Right ventricle myocardium inferior (tissue), 1 donor: ENCODE data around the gene LYSMD3. TPM values are rescaled to one million over a fixed set of nuclear protein-coding genes. Genes with fewer than 3 reads are reported as not detected.
"Not testable (repeated sequence)": the region's sequence is repeated elsewhere in the genome, so short reads cannot be mapped to it uniquely, and the experiment has no call there.

Experiments used
- ATAC-seq: fragments of 200-7000 bp; cut with Tn5 transposase; one replicate; pipeline ENCODE4 v1.9.1; 2020; ENCODE audit warnings: mild to moderate bottlenecking, moderate library complexity
- DNase-seq: peaks from one replicate; pipeline ENCODE4 v3.0.0; 2021; ENCODE audit errors: missing footprints
- intact Hi-C: fragments of 100-400 bp; cut with DNase I; formaldehyde crosslinking; loops from one replicate; pipeline ENCODE4 v1.11.0; 2022
- long read RNA-seq: library from polyadenylated mRNA; unstranded; transcript quantifications from one replicate; pipeline ENCODE4 v2.0.0, GENCODE V29; 2021
- total RNA-seq: library from RNA; stranded (reverse); fragmentation: NEBNext Ultra II Directional; extraction: Animal tissue kit (Norgen Biotek cat#: 25700); gene quantifications from one replicate; pipeline ENCODE4 v1.2.1, GENCODE V29; 2021
- donor health status: DM: no; HTN: yes; CAD: no; lungs with severe emphysema.

The LYSMD3 gene
- 18.6 TPM for total RNA-seq
- long read RNA-seq, full-length matches to known transcripts: 7 of 9 reads
- long read RNA-seq, partial matches to known transcripts: 1 of 9 reads
- long read RNA-seq, other reads (novel, unspliced or antisense): 1 of 9 reads

GRCh38 chr5:90529194-90529938 lies at the start of gene LYSMD3:
TSS of gene LYSMD3 (minus strand) at chr5:90529584. CDS start at chr5:90525289, 4,295 bp downstream.
- ATAC-seq (peak; percentile 100), DNase-seq (peak; percentile 99)
- intact Hi-C loops: loop anchor here (1.0 to 2.0 kb wide), 3 partner anchors 55 to 120 kb away; partner anchors contain the start of genes CETN3, MBLAC2 and POLR3G

- intact Hi-C loops: not testable (repeated sequence)
These were observed 47.2 kb upstream of the LYSMD3 start for GRCh38 chr5:90576566-90576965.

GRCh38 chr5:90575712-90576111 lies 46.3 kb upstream of the LYSMD3 start:
- DNase-seq (no peak), ATAC-seq (no peak)
- intact Hi-C loops: no loop called here

More at GRCh38 chr5:90576566-90576965, 47.2 kb upstream of the LYSMD3 start:
- not testable (repeated sequence) for DNase-seq, ATAC-seq

- no peak for DNase-seq
- no peak for ATAC-seq
- intact Hi-C loops: no loop called here
These were observed 41.9 kb upstream of the LYSMD3 start for GRCh38 chr5:90571147-90571773.

GRCh38 chr5:90570034-90570433 lies 40.6 kb upstream of the LYSMD3 start:
- DNase-seq: no peak
- intact Hi-C loops: no loop called here
- no peak for ATAC-seq

GRCh38 chr5:90569084-90569483 lies 39.7 kb upstream of the LYSMD3 start:
- intact Hi-C loops: no loop called here
- DNase-seq (no peak), ATAC-seq (no peak)

GRCh38 chr5:90565491-90565890 lies 36.1 kb upstream of the LYSMD3 start:
- intact Hi-C loops: no loop called here
- ATAC-seq: no peak
- no peak for DNase-seq

GRCh38 chr5:90563108-90563507 lies 33.7 kb upstream of the LYSMD3 start:
- DNase-seq (no peak), ATAC-seq (no peak)
- intact Hi-C loops: no loop called here

- ATAC-seq: no peak
- DNase-seq: no peak
- intact Hi-C loops: no loop called here
These were observed 33.0 kb upstream of the LYSMD3 start for GRCh38 chr5:90562341-90562740.

- intact Hi-C loops: no loop called here
- no peak for DNase-seq
- ATAC-seq: no peak
These were observed 32.4 kb upstream of the LYSMD3 start for GRCh38 chr5:90561766-90562165.

- no peak for DNase-seq
- intact Hi-C loops: no loop called here
- no peak for ATAC-seq
These were observed 31.4 kb upstream of the LYSMD3 start for GRCh38 chr5:90560771-90561170.

- ATAC-seq (peak; percentile 46), DNase-seq (peak; percentile 61)
- intact Hi-C loops: no loop called here
These were observed 29.2 kb upstream of the LYSMD3 start, which contains the start of gene ADGRV1 for GRCh38 chr5:90558344-90559192. TSS of gene ADGRV1 (plus strand) at chr5:90558797. CDS start at chr5:90558896, 99 bp downstream.

- intact Hi-C loops: no loop called here
- ATAC-seq: no peak
- DNase-seq: no peak
These were observed 28.5 kb upstream of the LYSMD3 start for GRCh38 chr5:90557871-90558270.

- no peak for DNase-seq
- intact Hi-C loops: no loop called here
- ATAC-seq: no peak
These were observed 28.0 kb upstream of the LYSMD3 start for GRCh38 chr5:90557391-90557790.

- intact Hi-C loops: no loop called here
- ATAC-seq: no peak
- DNase-seq: no peak
These were observed 26.3 kb upstream of the LYSMD3 start for GRCh38 chr5:90555666-90556065.

GRCh38 chr5:90554358-90555006 lies 25.1 kb upstream of the LYSMD3 start:
- DNase-seq: no peak
- intact Hi-C loops: no loop called here
- ATAC-seq: no peak

- intact Hi-C loops: no loop called here
- no peak for DNase-seq
- no peak for ATAC-seq
These were observed 24.3 kb upstream of the LYSMD3 start for GRCh38 chr5:90553711-90554110.

- intact Hi-C loops: no loop called here
- DNase-seq (no peak), ATAC-seq (no peak)
These were observed 22.0 kb upstream of the LYSMD3 start for GRCh38 chr5:90551376-90551775.

GRCh38 chr5:90550963-90551362 lies 21.6 kb upstream of the LYSMD3 start:
- DNase-seq: no peak
- intact Hi-C loops: no loop called here
- ATAC-seq: no peak
